Right renal pelvis (tissue), 4 donors: ENCODE results near the gene RUFY1. TPM values are rescaled to one million over a fixed set of nuclear protein-coding genes. Genes with fewer than 3 reads are reported as not detected.
A peak's percentile ranks its signal among the peaks of the same experiment; 100 is the strongest.
"Not testable (repeated sequence)": the region's sequence is repeated elsewhere in the genome, so short reads cannot be mapped to it uniquely, and the experiment has no call there.

Source experiments
- DNase-seq, 4 donors: peaks; one replicate each; pipeline ENCODE4 v3.0.0-alpha.2; 2013; ENCODE audit warnings: low read depth in 4 of 4, low spot score in 3 of 4, missing footprints in 1 of 4
- polyA plus RNA-seq, 4 donors: library from polyadenylated mRNA; unstranded; fragments of 120-200 nt; gene quantifications; one replicate each; pipeline ENCODE4 v1.2.1, GENCODE V29; 2013; ENCODE audit not compliant: insufficient read length in 4 of 4

RUFY1 gene, protein sequence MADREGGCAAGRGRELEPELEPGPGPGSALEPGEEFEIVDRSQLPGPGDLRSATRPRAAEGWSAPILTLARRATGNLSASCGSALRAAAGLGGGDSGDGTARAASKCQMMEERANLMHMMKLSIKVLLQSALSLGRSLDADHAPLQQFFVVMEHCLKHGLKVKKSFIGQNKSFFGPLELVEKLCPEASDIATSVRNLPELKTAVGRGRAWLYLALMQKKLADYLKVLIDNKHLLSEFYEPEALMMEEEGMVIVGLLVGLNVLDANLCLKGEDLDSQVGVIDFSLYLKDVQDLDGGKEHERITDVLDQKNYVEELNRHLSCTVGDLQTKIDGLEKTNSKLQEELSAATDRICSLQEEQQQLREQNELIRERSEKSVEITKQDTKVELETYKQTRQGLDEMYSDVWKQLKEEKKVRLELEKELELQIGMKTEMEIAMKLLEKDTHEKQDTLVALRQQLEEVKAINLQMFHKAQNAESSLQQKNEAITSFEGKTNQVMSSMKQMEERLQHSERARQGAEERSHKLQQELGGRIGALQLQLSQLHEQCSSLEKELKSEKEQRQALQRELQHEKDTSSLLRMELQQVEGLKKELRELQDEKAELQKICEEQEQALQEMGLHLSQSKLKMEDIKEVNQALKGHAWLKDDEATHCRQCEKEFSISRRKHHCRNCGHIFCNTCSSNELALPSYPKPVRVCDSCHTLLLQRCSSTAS
- polyA plus RNA-seq = 10 to 100 TPM; 69.1 to 81.4 (median 78.7) TPM

- DNase-seq = peak in 3 of 4 donors; percentile 72 to 74 (median 72)
These were observed at the start of gene RUFY1 for GRCh38 chr5:179550511-179551342. Gene RUFY1 (plus strand): TSS chr5:179550554. CDS start chr5:179550570, 16 bp downstream.

- not testable (repeated sequence) for DNase-seq
These were observed 48.4 kb upstream of the RUFY1 start for GRCh38 chr5:179501997-179502396.

GRCh38 chr5:179502420-179502819 lies 47.9 kb upstream of the RUFY1 start:
- not testable (repeated sequence) for DNase-seq

- no peak for DNase-seq
These were observed 46.2 kb upstream of the RUFY1 start for GRCh38 chr5:179504191-179504590.

DNA sequence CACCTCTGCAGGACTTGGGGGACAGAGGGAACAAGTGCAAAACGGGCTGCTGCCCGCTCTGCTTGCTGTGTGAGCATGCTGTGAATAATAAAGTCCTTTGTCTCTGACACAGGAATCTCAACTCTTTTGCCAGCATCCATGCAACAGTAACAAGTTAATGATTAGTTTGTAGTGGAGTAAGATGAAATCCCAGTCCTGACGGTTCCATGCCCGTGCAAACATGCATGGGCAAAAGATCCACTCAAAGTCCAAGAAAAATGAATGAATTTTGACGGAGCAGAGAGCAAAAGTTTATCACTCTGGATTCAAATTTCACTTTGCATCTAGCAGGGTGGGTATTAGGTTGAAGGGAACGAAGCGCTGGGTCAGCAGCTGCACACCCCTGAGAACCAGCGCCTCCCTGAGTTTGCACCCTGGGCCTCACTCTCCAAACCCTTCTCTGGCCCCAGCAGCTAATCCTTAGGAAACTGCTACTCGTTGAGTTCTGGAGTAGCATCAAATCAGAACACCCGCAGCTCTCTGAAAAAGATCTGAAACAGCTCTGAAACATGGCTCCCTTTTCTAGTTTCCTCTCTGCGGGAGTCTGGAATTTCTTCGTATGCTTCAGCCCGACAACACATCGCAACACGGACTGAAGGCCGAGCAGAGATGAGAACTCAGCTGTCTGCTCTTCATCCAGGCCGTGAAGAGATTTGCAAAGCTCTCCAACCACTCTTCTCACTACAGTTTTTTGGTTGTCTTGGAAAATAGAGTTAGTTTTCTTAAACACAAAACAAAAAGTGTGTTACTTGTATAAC lies 45.6 kb upstream of the RUFY1 start:
- DNase-seq = no peak

- DNase-seq = no peak
These were observed 44.6 kb upstream of the RUFY1 start for GRCh38 chr5:179505636-179506261.

- no peak for DNase-seq
These were observed 41.1 kb upstream of the RUFY1 start for GRCh38 chr5:179509239-179509638.

- DNase-seq = no peak
These were observed 40.5 kb upstream of the RUFY1 start for GRCh38 chr5:179509845-179510244.

- no peak for DNase-seq
These were observed 37.8 kb upstream of the RUFY1 start for GRCh38 chr5:179512452-179513000.

DNA sequence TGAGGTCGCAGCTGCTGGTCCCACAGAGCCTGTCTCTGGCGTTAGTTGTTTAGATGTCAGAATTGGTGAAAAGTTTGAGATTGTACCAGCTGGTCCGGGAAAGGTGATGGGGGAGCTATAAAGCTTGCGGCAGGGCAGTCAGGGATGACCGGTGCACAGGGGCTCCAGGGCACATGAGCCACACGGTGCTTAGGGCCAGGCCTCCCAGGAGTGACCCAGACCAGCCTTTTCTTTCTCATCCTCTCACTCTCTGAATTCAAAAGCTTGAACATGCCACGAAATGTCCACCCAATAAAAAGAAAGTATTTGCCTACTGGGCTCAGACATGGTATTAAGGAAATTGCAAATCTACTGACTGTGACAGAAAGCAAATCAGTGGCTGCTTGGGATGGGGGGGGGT lies 34.9 kb upstream of the RUFY1 start:
- DNase-seq = not testable (repeated sequence)

DNA sequence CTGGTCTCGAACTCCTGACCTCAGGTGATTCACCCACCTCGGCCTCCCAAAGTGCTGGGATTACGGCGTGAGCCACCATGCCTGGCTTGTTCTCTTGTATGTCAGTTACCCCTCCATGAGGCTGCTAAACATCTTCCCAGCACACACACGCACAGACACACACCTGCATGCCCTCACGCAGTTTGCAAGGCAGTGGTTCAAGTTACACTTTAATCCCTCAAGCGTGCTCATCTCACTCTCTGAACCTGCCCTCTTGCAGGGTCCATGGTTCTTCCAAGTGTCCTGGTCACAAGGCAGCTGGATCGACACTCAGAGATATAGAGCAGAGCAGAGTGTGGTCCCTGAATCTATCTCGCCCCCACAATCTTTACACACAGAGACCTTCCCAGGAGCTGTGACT lies 34.1 kb upstream of the RUFY1 start:
- peak in 1 of 4 donors; percentile 19 for DNase-seq

DNA sequence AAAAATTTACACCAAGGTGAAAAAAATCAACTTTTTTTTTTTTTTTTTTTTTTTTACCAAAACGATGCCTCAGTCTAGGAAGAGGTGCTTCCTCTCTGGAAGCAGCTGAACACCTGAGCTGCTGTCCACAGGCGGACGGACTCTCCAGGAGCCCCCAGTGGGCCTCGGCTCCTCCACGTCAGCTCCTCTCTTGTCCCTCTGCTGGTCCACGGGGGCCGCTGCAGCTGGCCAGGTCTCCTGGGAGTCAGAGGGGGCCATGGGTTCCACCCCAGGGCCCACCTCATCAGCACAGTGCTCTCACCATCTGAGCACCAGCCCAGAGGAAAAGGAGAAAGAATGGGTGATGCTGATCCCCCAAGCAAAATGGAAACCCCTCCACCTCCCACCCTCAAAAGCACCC lies 32.6 kb upstream of the RUFY1 start:
- DNase-seq = not testable (repeated sequence)

DNA sequence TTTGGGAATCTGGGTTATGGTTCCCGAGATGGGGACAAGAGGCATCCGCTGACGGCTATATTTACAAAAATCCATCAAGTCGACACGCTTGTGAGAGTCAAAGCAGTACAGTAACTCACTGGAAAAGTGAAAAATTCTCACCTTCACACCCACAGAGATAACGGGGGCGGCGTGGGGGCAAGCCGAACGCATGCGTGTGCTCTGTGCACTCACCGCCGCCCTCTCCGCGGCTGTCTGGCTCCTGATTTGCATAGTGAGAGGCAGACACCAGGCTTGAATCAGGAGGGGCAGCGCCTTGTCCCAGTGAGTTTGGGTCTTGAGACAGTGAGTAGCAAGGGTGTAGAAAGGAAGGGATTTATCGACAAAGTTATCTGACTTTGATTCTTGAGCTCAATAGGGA lies 32.0 kb upstream of the RUFY1 start:
- not testable (repeated sequence) for DNase-seq

- not testable (repeated sequence) for DNase-seq
These were observed 30.8 kb upstream of the RUFY1 start for GRCh38 chr5:179519416-179520070.

DNA sequence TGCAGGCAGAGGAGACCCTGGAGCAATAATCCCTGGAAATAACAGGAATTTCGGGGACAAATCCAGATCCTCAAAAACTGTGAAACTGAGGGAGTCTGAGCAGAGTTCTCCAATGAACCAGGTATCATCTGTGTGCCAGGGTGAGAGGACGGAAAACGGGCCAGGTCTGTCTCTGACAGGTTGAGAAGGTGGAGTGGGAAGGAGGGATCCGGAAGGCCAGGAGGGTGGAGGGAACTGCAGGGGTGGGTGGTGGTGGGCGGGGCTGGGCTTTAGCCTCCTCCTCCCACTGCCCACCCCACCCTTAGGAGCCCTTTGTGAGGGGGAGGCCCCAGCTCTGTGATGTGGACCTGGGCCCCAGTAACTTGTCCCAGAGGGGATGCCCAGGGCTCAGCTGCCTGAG lies 28.2 kb upstream of the RUFY1 start:
- DNase-seq = not testable (repeated sequence)

DNA sequence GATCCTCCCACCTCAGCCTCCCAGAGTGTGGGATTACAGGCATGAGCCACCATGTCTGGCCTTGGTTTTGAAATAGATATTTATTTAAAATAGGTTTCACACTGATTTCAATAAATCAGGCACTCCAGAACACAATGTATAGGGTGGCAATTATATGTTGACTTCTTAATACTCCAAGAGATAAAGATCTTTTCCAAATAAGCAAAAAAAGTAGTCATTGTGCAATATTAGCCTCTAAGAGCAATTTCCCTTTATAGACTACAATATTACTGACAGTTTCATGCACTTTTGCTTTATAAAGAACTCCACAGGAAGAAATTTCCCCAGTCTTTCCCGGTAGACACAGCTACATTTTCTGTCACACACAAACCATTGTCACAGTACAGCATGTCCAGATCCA lies 23.4 kb upstream of the RUFY1 start:
- no peak for DNase-seq

GRCh38 chr5:179530069-179530998 lies 20.0 kb upstream of the RUFY1 start:
- DNase-seq = peak in 3 of 4 donors; percentile 41 to 64 (median 55)

GRCh38 chr5:179533024-179533423 lies 17.3 kb upstream of the RUFY1 start:
- no peak for DNase-seq
